ENCODE results near the gene RUNDC1.
"Not testable (repeated sequence)": the region's sequence is repeated elsewhere in the genome, so short reads cannot be mapped to it uniquely, and the experiment has no call there.

RUNDC1 gene

GRCh38 chr17:42992872-42993271 is 12.5 kb downstream of the RUNDC1 start:
- DNase-seq = no peak

- not testable (repeated sequence) for DNase-seq
Measured at GRCh38 chr17:42993913-42994312, 13.5 kb downstream of the RUNDC1 start.

GRCh38 chr17:42997390-42997983 is 17.1 kb downstream of the RUNDC1 start:
- no peak for DNase-seq

GRCh38 chr17:42997984-42998938 is 17.9 kb downstream of the RUNDC1 start, which contains the start of gene RPL27:
RPL27 (plus strand) TSS chr17:42998419; CDS start chr17:42998751, 332 bp downstream.
- peak; percentile 100 for DNase-seq

- no peak for DNase-seq
Measured at GRCh38 chr17:42999003-42999525, 18.7 kb downstream of the RUNDC1 start.

GRCh38 chr17:43000894-43001293 is 20.5 kb downstream of the RUNDC1 start:
- not testable (repeated sequence) for DNase-seq

- DNase-seq = peak; percentile 43
Measured at GRCh38 chr17:43003542-43004172, 23.3 kb downstream of the RUNDC1 start.

- DNase-seq = peak; percentile 92
Measured at GRCh38 chr17:43006639-43007551, 26.5 kb downstream of the RUNDC1 start, which contains the start of gene IFI35. IFI35 (plus strand) TSS chr17:43006784; CDS start chr17:43006948, 164 bp downstream.

- no peak for DNase-seq
Measured at GRCh38 chr17:43010667-43011308, 30.4 kb downstream of the RUNDC1 start.

GRCh38 chr17:43011728-43012472 is 31.5 kb downstream of the RUNDC1 start:
- peak; percentile 79 for DNase-seq

- no peak for DNase-seq
Measured at GRCh38 chr17:43013296-43013695, 32.9 kb downstream of the RUNDC1 start.

- no peak for DNase-seq
Measured at GRCh38 chr17:43014020-43014648, 33.8 kb downstream of the RUNDC1 start.

GRCh38 chr17:43014649-43015542 is 34.5 kb downstream of the RUNDC1 start:
- DNase-seq = no peak

- DNase-seq = no peak
Measured at GRCh38 chr17:43015579-43015978, 35.2 kb downstream of the RUNDC1 start.

- no peak for DNase-seq
Measured at GRCh38 chr17:43016216-43016615, 35.9 kb downstream of the RUNDC1 start.

GRCh38 chr17:43018008-43018853 is 37.9 kb downstream of the RUNDC1 start:
- peak; percentile 50 for DNase-seq

- DNase-seq = peak; percentile 82
Measured at GRCh38 chr17:43018932-43019331, 38.6 kb downstream of the RUNDC1 start.

- peak; percentile 75 for DNase-seq
Measured at GRCh38 chr17:43019418-43019817, 39.1 kb downstream of the RUNDC1 start.
